ENCODE results near the gene THY1.

Gene THY1

GRCh38 chr11:119381181-119381988, 41.6 kb downstream of the THY1 start, which contains the start of gene USP2:
TSS of gene USP2 (minus strand) at chr11:119381690. CDS start at chr11:119373480, 8,210 bp downstream.
- peak; percentile 96 for DNase-seq

GRCh38 chr11:119380827-119381180, 42.2 kb downstream of the THY1 start:
- no peak for DNase-seq

- DNase-seq: no peak
Observed at GRCh38 chr11:119380160-119380826, 42.7 kb downstream of the THY1 start.

- no peak for DNase-seq
Observed at GRCh38 chr11:119378851-119379465, 44.0 kb downstream of the THY1 start.

GRCh38 chr11:119377961-119378667, 44.9 kb downstream of the THY1 start:
- DNase-seq: no peak

GRCh38 chr11:119377112-119377901, 45.7 kb downstream of the THY1 start:
- DNase-seq: no peak

GRCh38 chr11:119376197-119376847, 46.6 kb downstream of the THY1 start:
- no peak for DNase-seq

GRCh38 chr11:119375337-119376196, 47.4 kb downstream of the THY1 start:
- no peak for DNase-seq

- DNase-seq: no peak
Observed at GRCh38 chr11:119374632-119375336, 48.2 kb downstream of the THY1 start.

GRCh38 chr11:119373921-119374631, 48.9 kb downstream of the THY1 start:
- DNase-seq: peak; percentile 55

GRCh38 chr11:119373059-119373920, 49.7 kb downstream of the THY1 start:
- DNase-seq: no peak

- no peak for DNase-seq
Observed at GRCh38 chr11:119372260-119373058, 50.5 kb downstream of the THY1 start.

- DNase-seq: no peak
Observed at GRCh38 chr11:119371778-119372182, 51.2 kb downstream of the THY1 start.

GRCh38 chr11:119371067-119371601, 51.8 kb downstream of the THY1 start:
- DNase-seq: no peak

- DNase-seq: no peak
Observed at GRCh38 chr11:119370486-119371046, 52.4 kb downstream of the THY1 start.

- DNase-seq: no peak
Observed at GRCh38 chr11:119369132-119369925, 53.6 kb downstream of the THY1 start.

Data from activated CD4-positive, alpha-beta T cell treated with anti-CD3 and anti-CD28 coated beads, Interleukin-10, Interleukin-2, amounts not matched to agents 100 ng/mL and 50 ng/mL, durations not matched to agents 16 hours and 8 hours (primary cell).